SK-N-SH (cell line): ENCODE data around the gene MGST2.

Experiments used
- EP300 ChIP-seq, 2 experiments: IDR thresholded peaks; 2 replicates each; pipeline versions ENCODE4 v1.4.0 to v1.6.1; 2012; ENCODE audit warnings: borderline replicate concordance in 1 of 2, low read depth in 1 of 2, low read length in 1 of 2
- FOSL2 ChIP-seq: IDR thresholded peaks from 2 replicates; pipeline ENCODE4 v1.4.0; 2012; ENCODE audit warnings: low read depth, mild to moderate bottlenecking, moderate library complexity, borderline replicate concordance
- JUND ChIP-seq: IDR thresholded peaks from 2 replicates; pipeline ENCODE4 v1.4.0; 2012
- POLR2AphosphoS5 ChIP-seq: IDR thresholded peaks from 2 replicates; pipeline ENCODE4 v1.6.1; 2012; ENCODE audit warnings: low read depth, low read length
- RAD21 ChIP-seq: IDR thresholded peaks from 2 replicates; pipeline ENCODE4 v1.6.1; 2012; ENCODE audit warnings: mild to moderate bottlenecking, low read length
- SIN3A ChIP-seq: IDR thresholded peaks from 2 replicates; pipeline ENCODE4 v1.6.1; 2012; ENCODE audit warnings: low read depth, mild to moderate bottlenecking, low read length, moderate library complexity, borderline replicate concordance
- TAF1 ChIP-seq: IDR thresholded peaks from 2 replicates; pipeline ENCODE4 v1.6.1; 2012; ENCODE audit warnings: low read depth, mild to moderate bottlenecking, low read length, moderate library complexity, borderline replicate concordance
- YY1 ChIP-seq: IDR thresholded peaks from 2 replicates; pipeline ENCODE4 v1.4.0; 2012; ENCODE audit warnings: low read depth, mild to moderate bottlenecking
- TF ChIP-seq, protein P1 (sequence below): fragments of 200-600 bp; sonication (generic); IDR thresholded peaks from 2 replicates; pipeline ENCODE4 v1.6.1; 2017; ENCODE audit warnings: antibody characterized with exemption, mild to moderate bottlenecking, moderate library complexity
- TF ChIP-seq, protein P2 (sequence below): IDR thresholded peaks from 2 replicates; pipeline ENCODE4 v1.4.0; 2012; ENCODE audit warnings: low read depth
- TF ChIP-seq, protein P3 (sequence below): fragments of 150-350 bp; IDR thresholded peaks from 2 replicates; pipeline ENCODE4 v1.6.1; 2017; ENCODE audit warnings: antibody characterized with exemption, low read length, low read depth, borderline replicate concordance
- TF ChIP-seq, protein P4 (sequence below): IDR thresholded peaks from 2 replicates; pipeline ENCODE4 v1.6.1; 2012; ENCODE audit warnings: mild to moderate bottlenecking, low read depth, low read length, moderate library complexity

DNA sequence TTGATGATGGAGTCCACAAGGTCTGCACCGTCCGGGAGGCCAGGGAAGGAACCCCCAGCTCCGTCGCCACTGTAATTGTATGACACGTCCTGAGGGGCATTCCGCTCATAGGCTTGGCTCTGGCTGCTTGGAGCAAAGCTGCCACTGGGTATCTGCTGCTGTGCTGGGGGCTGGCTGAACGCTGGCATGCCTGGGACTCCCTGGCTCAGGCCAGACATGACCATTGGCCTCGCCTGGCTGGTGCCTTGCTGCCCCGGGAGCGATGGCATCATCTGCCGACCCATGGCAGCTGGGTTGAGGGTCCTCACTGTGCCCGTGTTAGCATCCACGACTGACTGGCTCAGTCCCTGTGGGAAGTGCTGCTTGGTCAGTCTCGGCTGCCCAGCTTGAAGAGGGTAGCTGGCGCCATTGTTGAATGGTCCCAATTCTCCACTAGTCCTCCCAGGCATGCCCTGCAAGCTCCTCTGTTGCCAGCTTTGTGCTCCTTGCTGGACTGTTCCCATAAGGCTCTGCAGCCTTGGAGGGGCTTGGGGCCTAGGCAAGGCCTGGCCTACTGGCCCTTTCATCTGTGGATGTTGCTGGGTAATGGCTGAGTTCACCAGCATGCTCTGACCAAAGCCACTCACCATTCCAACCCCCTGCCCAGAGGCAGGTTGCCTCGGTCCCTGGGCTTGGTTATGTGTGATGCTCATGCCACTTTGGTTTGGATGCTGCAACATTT lies 53.9 kb downstream of the MGST2 start:
- TF ChIP-seq JUND (no peak), FOSL2 (no peak), SIN3A (no peak), POLR2AphosphoS5 (no peak), EP300 (IDR thresholded peaks at IDR 0.05; ENCODE audit: borderline replicate concordance in 1 of 2, low read depth in 1 of 2, low read length in 1 of 2) (no peak), TAF1 (no peak), YY1 (no peak), RAD21 (no peak)
- TF ChIP-seq, protein P1, sequence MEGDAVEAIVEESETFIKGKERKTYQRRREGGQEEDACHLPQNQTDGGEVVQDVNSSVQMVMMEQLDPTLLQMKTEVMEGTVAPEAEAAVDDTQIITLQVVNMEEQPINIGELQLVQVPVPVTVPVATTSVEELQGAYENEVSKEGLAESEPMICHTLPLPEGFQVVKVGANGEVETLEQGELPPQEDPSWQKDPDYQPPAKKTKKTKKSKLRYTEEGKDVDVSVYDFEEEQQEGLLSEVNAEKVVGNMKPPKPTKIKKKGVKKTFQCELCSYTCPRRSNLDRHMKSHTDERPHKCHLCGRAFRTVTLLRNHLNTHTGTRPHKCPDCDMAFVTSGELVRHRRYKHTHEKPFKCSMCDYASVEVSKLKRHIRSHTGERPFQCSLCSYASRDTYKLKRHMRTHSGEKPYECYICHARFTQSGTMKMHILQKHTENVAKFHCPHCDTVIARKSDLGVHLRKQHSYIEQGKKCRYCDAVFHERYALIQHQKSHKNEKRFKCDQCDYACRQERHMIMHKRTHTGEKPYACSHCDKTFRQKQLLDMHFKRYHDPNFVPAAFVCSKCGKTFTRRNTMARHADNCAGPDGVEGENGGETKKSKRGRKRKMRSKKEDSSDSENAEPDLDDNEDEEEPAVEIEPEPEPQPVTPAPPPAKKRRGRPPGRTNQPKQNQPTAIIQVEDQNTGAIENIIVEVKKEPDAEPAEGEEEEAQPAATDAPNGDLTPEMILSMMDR: no peak
- TF ChIP-seq, protein P2, sequence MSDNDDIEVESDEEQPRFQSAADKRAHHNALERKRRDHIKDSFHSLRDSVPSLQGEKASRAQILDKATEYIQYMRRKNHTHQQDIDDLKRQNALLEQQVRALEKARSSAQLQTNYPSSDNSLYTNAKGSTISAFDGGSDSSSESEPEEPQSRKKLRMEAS: no peak
- TF ChIP-seq, protein P3, sequence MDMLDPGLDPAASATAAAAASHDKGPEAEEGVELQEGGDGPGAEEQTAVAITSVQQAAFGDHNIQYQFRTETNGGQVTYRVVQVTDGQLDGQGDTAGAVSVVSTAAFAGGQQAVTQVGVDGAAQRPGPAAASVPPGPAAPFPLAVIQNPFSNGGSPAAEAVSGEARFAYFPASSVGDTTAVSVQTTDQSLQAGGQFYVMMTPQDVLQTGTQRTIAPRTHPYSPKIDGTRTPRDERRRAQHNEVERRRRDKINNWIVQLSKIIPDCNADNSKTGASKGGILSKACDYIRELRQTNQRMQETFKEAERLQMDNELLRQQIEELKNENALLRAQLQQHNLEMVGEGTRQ: no peak
- TF ChIP-seq, protein P4, sequence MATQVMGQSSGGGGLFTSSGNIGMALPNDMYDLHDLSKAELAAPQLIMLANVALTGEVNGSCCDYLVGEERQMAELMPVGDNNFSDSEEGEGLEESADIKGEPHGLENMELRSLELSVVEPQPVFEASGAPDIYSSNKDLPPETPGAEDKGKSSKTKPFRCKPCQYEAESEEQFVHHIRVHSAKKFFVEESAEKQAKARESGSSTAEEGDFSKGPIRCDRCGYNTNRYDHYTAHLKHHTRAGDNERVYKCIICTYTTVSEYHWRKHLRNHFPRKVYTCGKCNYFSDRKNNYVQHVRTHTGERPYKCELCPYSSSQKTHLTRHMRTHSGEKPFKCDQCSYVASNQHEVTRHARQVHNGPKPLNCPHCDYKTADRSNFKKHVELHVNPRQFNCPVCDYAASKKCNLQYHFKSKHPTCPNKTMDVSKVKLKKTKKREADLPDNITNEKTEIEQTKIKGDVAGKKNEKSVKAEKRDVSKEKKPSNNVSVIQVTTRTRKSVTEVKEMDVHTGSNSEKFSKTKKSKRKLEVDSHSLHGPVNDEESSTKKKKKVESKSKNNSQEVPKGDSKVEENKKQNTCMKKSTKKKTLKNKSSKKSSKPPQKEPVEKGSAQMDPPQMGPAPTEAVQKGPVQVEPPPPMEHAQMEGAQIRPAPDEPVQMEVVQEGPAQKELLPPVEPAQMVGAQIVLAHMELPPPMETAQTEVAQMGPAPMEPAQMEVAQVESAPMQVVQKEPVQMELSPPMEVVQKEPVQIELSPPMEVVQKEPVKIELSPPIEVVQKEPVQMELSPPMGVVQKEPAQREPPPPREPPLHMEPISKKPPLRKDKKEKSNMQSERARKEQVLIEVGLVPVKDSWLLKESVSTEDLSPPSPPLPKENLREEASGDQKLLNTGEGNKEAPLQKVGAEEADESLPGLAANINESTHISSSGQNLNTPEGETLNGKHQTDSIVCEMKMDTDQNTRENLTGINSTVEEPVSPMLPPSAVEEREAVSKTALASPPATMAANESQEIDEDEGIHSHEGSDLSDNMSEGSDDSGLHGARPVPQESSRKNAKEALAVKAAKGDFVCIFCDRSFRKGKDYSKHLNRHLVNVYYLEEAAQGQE: no peak
